Left forelimb (tissue), 1 donor: Measurements from ENCODE around the gene FRMPD4.
"Not testable (repeated sequence)": the region's sequence is repeated elsewhere in the genome, so short reads cannot be mapped to it uniquely, and the experiment has no call there.

Experiments used
- DNase-seq: peaks from one replicate; pipeline ENCODE4 v3.0.0-alpha.2; 2018; ENCODE audit warnings: low spot score

The FRMPD4 gene

GRCh38 chrX:12138361-12139313 lies at the start of gene FRMPD4:
FRMPD4 (plus strand) TSS chrX:12138473; CDS start chrX:12138972, 499 bp downstream.
- DNase-seq: no peak

- DNase-seq: no peak
These were observed 48.5 kb upstream of the FRMPD4 start for GRCh38 chrX:12089740-12090139.

GRCh38 chrX:12113321-12113720 lies 25.0 kb upstream of the FRMPD4 start:
- DNase-seq: no peak

- DNase-seq: no peak
These were observed 22.9 kb upstream of the FRMPD4 start for GRCh38 chrX:12115377-12115776.

- DNase-seq: no peak
These were observed 20.1 kb upstream of the FRMPD4 start for GRCh38 chrX:12118134-12118533.

- DNase-seq: no peak
These were observed 10.3 kb upstream of the FRMPD4 start for GRCh38 chrX:12128017-12128416.

- no peak for DNase-seq
These were observed 317 bp upstream of the FRMPD4 start for GRCh38 chrX:12137951-12138360.

- no peak for DNase-seq
These were observed 1.8 kb downstream of the FRMPD4 start for GRCh38 chrX:12139934-12140611.

GRCh38 chrX:12141511-12141910 lies 3.2 kb downstream of the FRMPD4 start:
- no peak for DNase-seq

- DNase-seq: no peak
These were observed 4.4 kb downstream of the FRMPD4 start for GRCh38 chrX:12142661-12143060.

- no peak for DNase-seq
These were observed 7.1 kb downstream of the FRMPD4 start for GRCh38 chrX:12145402-12145801.

GRCh38 chrX:12149670-12150407 lies 11.6 kb downstream of the FRMPD4 start:
- DNase-seq: no peak

- no peak for DNase-seq
These were observed 15.0 kb downstream of the FRMPD4 start for GRCh38 chrX:12153317-12153716.

- no peak for DNase-seq
These were observed 15.5 kb downstream of the FRMPD4 start for GRCh38 chrX:12153741-12154140.

GRCh38 chrX:12159799-12160198 lies 21.5 kb downstream of the FRMPD4 start:
- DNase-seq: no peak

GRCh38 chrX:12162420-12162819 lies 24.1 kb downstream of the FRMPD4 start:
- no peak for DNase-seq

- not testable (repeated sequence) for DNase-seq
These were observed 25.9 kb downstream of the FRMPD4 start for GRCh38 chrX:12164180-12164579.

GRCh38 chrX:12170755-12171154 lies 32.5 kb downstream of the FRMPD4 start:
- no peak for DNase-seq

- DNase-seq: no peak
These were observed 36.1 kb downstream of the FRMPD4 start for GRCh38 chrX:12174358-12174757.

GRCh38 chrX:12197030-12197429 lies 58.8 kb downstream of the FRMPD4 start:
- DNase-seq: no peak

- no peak for DNase-seq
These were observed 68.1 kb downstream of the FRMPD4 start for GRCh38 chrX:12206413-12206812.

- no peak for DNase-seq
These were observed 72.0 kb downstream of the FRMPD4 start for GRCh38 chrX:12210196-12210815.
